Osteocyte (in vitro differentiated cells): ENCODE results near the gene IMP3. TPM values are rescaled to one million over a fixed set of nuclear protein-coding genes. Genes with fewer than 3 reads are reported as not detected.
"Not testable (repeated sequence)": the region's sequence is repeated elsewhere in the genome, so short reads cannot be mapped to it uniquely, and the experiment has no call there.

Experiments used
- DNase-seq: peaks from one replicate; pipeline ENCODE4 v3.0.0; 2021; ENCODE audit warnings: mixed read lengths; ENCODE audit not compliant: unreplicated experiment; ENCODE audit errors: extremely low spot score
- H3K27ac Mint-ChIP-seq: one replicate; pipeline ENCODE4 v1.8.0; 2021; ENCODE audit warnings: mild to moderate bottlenecking, mixed read lengths; ENCODE audit not compliant: unreplicated experiment
- H3K27me3 Mint-ChIP-seq: one replicate; pipeline ENCODE4 v1.8.0; 2021; ENCODE audit warnings: mixed read lengths; ENCODE audit not compliant: unreplicated experiment
- H3K36me3 Mint-ChIP-seq: one replicate; pipeline ENCODE4 v1.8.0; 2021; ENCODE audit warnings: mixed read lengths; ENCODE audit not compliant: unreplicated experiment
- H3K4me1 Mint-ChIP-seq: one replicate; pipeline ENCODE4 v1.8.0; 2021; ENCODE audit warnings: mixed read lengths; ENCODE audit not compliant: unreplicated experiment
- H3K4me3 Mint-ChIP-seq: one replicate; pipeline ENCODE4 v1.8.0; 2021; ENCODE audit warnings: mild to moderate bottlenecking, moderate library complexity, mixed read lengths; ENCODE audit not compliant: unreplicated experiment
- H3K9me3 Mint-ChIP-seq: one replicate; pipeline ENCODE4 v1.8.0; 2021; ENCODE audit warnings: mixed read lengths; ENCODE audit not compliant: unreplicated experiment
- total RNA-seq: library from RNA; stranded (reverse); gene quantifications from 2 replicates; pipeline ENCODE4 v1.2.1, GENCODE V29; 2021
- TF ChIP-seq, protein P1 (sequence below): fragments of 200-600 bp; sonication (generic); IDR thresholded peaks from 2 replicates; pipeline ENCODE4 v1.5.0; 2021; ENCODE audit warnings: antibody characterized with exemption, mild to moderate bottlenecking, moderate library complexity

Gene IMP3
- total RNA-seq, 1 donor from 2014 or later, result 31.9 TPM

GRCh38 chr15:75641179-75641503, 1.1 kb upstream of the IMP3 start:
- no peaks in the 10 kb centered on the region for H3K36me3 Mint-ChIP-seq
- H3K4me1 Mint-ChIP-seq, result peaks cover 36% of the 10 kb centered on the region
- peak overlapping the region; percentile 88 for H3K27ac Mint-ChIP-seq
- no peak for DNase-seq
- no peaks in the 10 kb centered on the region for H3K9me3 Mint-ChIP-seq
- H3K4me3 Mint-ChIP-seq, result peak overlapping the region; percentile 88
- TF ChIP-seq, protein P1, sequence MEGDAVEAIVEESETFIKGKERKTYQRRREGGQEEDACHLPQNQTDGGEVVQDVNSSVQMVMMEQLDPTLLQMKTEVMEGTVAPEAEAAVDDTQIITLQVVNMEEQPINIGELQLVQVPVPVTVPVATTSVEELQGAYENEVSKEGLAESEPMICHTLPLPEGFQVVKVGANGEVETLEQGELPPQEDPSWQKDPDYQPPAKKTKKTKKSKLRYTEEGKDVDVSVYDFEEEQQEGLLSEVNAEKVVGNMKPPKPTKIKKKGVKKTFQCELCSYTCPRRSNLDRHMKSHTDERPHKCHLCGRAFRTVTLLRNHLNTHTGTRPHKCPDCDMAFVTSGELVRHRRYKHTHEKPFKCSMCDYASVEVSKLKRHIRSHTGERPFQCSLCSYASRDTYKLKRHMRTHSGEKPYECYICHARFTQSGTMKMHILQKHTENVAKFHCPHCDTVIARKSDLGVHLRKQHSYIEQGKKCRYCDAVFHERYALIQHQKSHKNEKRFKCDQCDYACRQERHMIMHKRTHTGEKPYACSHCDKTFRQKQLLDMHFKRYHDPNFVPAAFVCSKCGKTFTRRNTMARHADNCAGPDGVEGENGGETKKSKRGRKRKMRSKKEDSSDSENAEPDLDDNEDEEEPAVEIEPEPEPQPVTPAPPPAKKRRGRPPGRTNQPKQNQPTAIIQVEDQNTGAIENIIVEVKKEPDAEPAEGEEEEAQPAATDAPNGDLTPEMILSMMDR, result no peak
- no peaks in the 10 kb centered on the region for H3K27me3 Mint-ChIP-seq

DNA sequence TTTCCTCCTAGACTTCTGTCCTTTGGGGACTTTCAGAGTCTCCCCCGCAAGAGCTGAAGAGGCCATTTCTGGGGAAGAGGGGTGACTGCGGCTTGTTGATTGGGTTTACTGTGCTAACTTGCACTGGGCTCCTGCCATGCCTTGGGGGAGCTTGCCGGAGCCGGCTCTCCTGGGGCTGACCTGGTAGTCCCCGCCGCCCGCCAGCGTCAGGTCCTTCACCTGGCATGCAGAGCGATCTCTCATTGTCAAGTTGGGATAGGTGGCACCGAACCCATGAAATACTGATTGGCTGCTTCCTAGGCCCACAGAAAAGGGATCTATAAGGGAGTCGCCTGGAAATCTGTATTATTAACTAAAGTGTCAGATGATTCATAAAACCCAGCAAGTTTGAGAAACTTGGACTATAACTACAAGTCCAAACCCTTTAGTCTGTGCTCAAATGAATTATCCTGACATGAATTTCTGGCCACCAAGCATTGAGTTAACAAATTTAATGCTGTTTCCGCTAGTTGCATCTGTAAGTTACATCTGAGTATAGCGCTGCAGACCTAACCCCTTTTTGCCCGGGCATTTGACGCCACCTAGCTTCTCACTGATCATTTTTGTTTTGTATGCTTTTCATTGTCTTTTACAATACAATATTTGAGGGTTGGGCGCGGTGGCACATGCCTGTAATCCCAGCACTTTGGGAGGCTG, 607 bp upstream of the IMP3 start:
- H3K4me3 Mint-ChIP-seq, result peak overlapping the region; percentile 88
- peak overlapping the region; percentile 88 for H3K27ac Mint-ChIP-seq
- TF ChIP-seq, protein P1, result peak; percentile 46
- H3K4me1 Mint-ChIP-seq, result peaks cover 36% of the 10 kb centered on the region
- no peaks in the 10 kb centered on the region for H3K36me3 Mint-ChIP-seq
- no peaks in the 10 kb centered on the region for H3K9me3 Mint-ChIP-seq
- H3K27me3 Mint-ChIP-seq, result no peaks in the 10 kb centered on the region
- DNase-seq, result no peak

DNA sequence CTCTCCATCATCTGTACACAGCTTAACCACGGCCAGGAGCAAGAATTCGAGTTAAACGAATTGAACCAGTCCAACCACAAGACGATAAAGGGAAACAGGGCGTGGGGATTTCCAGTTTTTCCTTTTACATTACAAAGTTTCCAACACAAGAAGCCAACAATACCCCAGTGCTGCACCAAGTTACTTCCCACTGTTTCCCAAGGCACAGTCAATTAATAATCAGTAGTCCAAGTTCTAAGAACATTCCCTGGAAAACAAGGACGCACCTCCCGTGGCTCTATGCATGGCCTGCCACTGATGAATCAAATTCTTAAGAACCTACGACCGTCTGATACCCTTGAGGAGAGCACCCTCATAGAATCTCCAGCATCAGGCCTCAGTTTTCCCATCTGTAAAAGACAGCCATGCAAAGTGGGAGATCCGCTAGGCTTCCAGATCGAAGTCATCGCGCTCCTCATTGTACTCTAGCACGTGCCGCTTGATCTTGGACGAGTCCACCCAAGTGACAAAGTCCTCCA, 774 bp downstream of the IMP3 start:
- H3K36me3 Mint-ChIP-seq, result no peaks in the 10 kb centered on the region
- H3K27ac Mint-ChIP-seq, result peak overlapping the region; percentile 88
- H3K4me3 Mint-ChIP-seq, result peak overlapping the region; percentile 88
- DNase-seq, result no peak
- H3K9me3 Mint-ChIP-seq, result no peaks in the 10 kb centered on the region
- H3K4me1 Mint-ChIP-seq, result peaks cover 31% of the 10 kb centered on the region
- no peaks in the 10 kb centered on the region for H3K27me3 Mint-ChIP-seq
- TF ChIP-seq, protein P1, result no peak

DNA sequence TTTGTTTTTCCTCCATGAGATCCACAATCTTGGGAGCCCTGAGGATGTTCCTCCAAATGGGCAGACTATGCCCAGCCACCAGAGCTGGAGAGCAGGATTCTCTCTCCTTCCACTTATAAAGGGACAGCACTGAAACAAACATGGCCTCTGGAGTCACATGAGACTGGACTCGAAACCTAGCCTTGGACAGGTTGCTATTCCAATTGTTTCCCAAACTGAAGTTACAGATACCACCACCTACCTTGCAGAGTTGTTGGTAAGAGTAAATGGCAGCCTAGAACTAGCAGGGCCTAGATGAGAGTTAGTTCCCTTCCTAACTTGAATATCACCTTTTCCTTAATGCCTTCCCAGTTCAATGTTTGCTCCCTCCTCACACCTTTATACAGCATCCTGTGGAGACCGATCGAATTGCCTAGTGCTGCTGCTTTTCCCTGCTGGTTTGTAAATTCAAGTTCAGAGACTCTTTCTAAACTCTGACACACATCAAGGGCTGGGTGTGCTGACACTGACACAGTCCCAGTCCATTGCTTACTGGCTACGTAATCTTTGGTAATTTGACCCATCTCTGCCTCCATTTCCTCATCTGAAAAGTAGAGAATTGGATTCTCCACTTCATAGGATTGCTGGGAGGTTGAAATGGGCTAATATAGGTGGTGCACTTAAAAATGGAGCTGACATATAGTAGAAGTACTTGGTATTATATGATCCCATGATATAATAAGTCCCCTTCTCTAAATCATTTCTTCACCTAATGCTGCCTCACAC, 2.6 kb downstream of the IMP3 start:
- TF ChIP-seq, protein P1, result no peak
- Mint-ChIP-seq H3K36me3 (no peaks in the 10 kb centered on the region), H3K4me3 (no peak overlapping the region), H3K27ac (no peak overlapping the region), H3K4me1 (peaks cover 27% of the 10 kb centered on the region), H3K27me3 (no peaks in the 10 kb centered on the region), H3K9me3 (no peaks in the 10 kb centered on the region)
- DNase-seq, result no peak

DNA sequence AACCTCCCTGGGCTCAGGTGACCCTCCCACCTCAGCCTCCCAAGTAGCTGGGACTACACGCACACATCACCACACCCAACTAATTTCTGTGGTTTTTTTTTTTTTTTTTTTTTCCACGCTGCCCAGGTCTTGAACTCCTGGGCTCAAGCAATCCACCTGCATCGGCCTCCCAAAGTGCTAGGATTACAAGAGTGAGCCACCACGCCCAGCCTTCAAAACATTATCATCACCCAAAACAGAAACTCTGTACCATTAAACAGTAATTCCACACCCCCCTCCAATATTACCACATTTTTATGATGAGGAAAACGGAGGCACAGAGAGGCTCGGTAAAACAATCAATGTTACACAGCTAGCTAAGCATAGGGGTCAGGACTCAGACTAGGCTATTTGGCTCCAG, 4.0 kb downstream of the IMP3 start:
- Mint-ChIP-seq H3K27ac (no peak overlapping the region), H3K27me3 (no peaks in the 10 kb centered on the region), H3K4me3 (no peak overlapping the region), H3K36me3 (no peaks in the 10 kb centered on the region), H3K9me3 (no peaks in the 10 kb centered on the region), H3K4me1 (peaks cover 25% of the 10 kb centered on the region)
- no peak for DNase-seq
- TF ChIP-seq, protein P1, result no peak

- not testable (repeated sequence) for DNase-seq, H3K27ac Mint-ChIP-seq, H3K4me3 Mint-ChIP-seq, H3K36me3 Mint-ChIP-seq, H3K9me3 Mint-ChIP-seq, H3K27me3 Mint-ChIP-seq
- H3K4me1 Mint-ChIP-seq, result peaks cover 16% of the 10 kb centered on the region
Observed at GRCh38 chr15:75633922-75634321, 6.1 kb downstream of the IMP3 start.
